Stimulated activated CD4-positive, alpha-beta T cell treated with anti-CD3 and anti-CD28 coated beads, Interleukin-1b, Interleukin-23, amount 100 ng/mL, for 4 hours (primary cell): ENCODE results near the gene CYP2A6.
A peak's percentile ranks its signal among the peaks of the same experiment; 100 is the strongest.
"Not testable (repeated sequence)": the region's sequence is repeated elsewhere in the genome, so short reads cannot be mapped to it uniquely, and the experiment has no call there.

Experiments
- DNase-seq, 2 donors: peaks; one replicate each; pipeline ENCODE4 v3.0.0-alpha.2; 2020; ENCODE audit warnings: low read depth in 2 of 2

Gene CYP2A6

GRCh38 chr19:40843653-40844052, 6.6 kb downstream of the CYP2A6 start:
- peak; percentile 62 for DNase-seq

- not testable (repeated sequence) for DNase-seq
Observed at GRCh38 chr19:40842997-40843652, 7.1 kb downstream of the CYP2A6 start.

GRCh38 chr19:40842012-40842411, 8.2 kb downstream of the CYP2A6 start:
- DNase-seq = not testable (repeated sequence)

- not testable (repeated sequence) for DNase-seq
Observed at GRCh38 chr19:40838477-40838876, 11.8 kb downstream of the CYP2A6 start.

- DNase-seq = no peak
Observed at GRCh38 chr19:40836754-40837429, 13.4 kb downstream of the CYP2A6 start.

- DNase-seq = not testable (repeated sequence)
Observed at GRCh38 chr19:40833728-40834533, 16.3 kb downstream of the CYP2A6 start.

- DNase-seq = not testable (repeated sequence)
Observed at GRCh38 chr19:40832431-40832790, 17.8 kb downstream of the CYP2A6 start.

GRCh38 chr19:40831502-40832430, 18.5 kb downstream of the CYP2A6 start:
- DNase-seq = no peak

GRCh38 chr19:40830741-40831140, 19.5 kb downstream of the CYP2A6 start:
- not testable (repeated sequence) for DNase-seq

- no peak for DNase-seq
Observed at GRCh38 chr19:40829205-40829604, 21.0 kb downstream of the CYP2A6 start.

- no peak for DNase-seq
Observed at GRCh38 chr19:40827386-40828247, 22.6 kb downstream of the CYP2A6 start.

GRCh38 chr19:40826699-40827385, 23.4 kb downstream of the CYP2A6 start:
- not testable (repeated sequence) for DNase-seq

GRCh38 chr19:40826312-40826698, 23.9 kb downstream of the CYP2A6 start:
- DNase-seq = not testable (repeated sequence)

GRCh38 chr19:40825460-40826095, 24.7 kb downstream of the CYP2A6 start:
- not testable (repeated sequence) for DNase-seq

- not testable (repeated sequence) for DNase-seq
Observed at GRCh38 chr19:40824916-40825315, 25.3 kb downstream of the CYP2A6 start.

GRCh38 chr19:40822704-40823553, 27.3 kb downstream of the CYP2A6 start:
- not testable (repeated sequence) for DNase-seq

- DNase-seq = no peak
Observed at GRCh38 chr19:40822161-40822560, 28.1 kb downstream of the CYP2A6 start.

- DNase-seq = peak; percentile 56 to 65
Observed at GRCh38 chr19:40819479-40820234, 30.6 kb downstream of the CYP2A6 start.
